HL-60 (cell line): ENCODE results near the gene FOXP2.

ENCODE experiments used
- DNase-seq, 2 experiments: peaks; one replicate each; pipeline ENCODE4 v3.0.0-alpha.2; 2010 to 2020; ENCODE audit warnings: low read depth in 1 of 2, low spot score in 1 of 2
- H3K27ac ChIP-seq: fragments of 250-450 bp; sonication (Bioruptor Pico); replicated peaks from 2 replicates; pipeline ENCODE4 v1.5.1; 2020; ENCODE audit warnings: mild to moderate bottlenecking, moderate library complexity
- H3K27me3 ChIP-seq: fragments of 250-450 bp; sonication (Bioruptor Pico); 2 replicates; pipeline ENCODE4 v1.5.1; 2021; ENCODE audit warnings: mild to moderate bottlenecking, moderate library complexity; ENCODE audit not compliant: insufficient read depth, poor library complexity, severe bottlenecking
- H3K4me3 ChIP-seq: replicated peaks from 2 replicates; pipeline ENCODE4 v1.5.1; 2011; ENCODE audit warnings: mild to moderate bottlenecking, control low read depth, low read length; ENCODE audit not compliant: insufficient read depth
- CTCF ChIP-seq: IDR thresholded peaks from one replicate; pipeline ENCODE4 v1.5.1; 2011; ENCODE audit warnings: low read length, control low read depth, inconsistent platforms; ENCODE audit not compliant: insufficient read depth
- GABPA ChIP-seq: IDR thresholded peaks from 2 replicates; pipeline ENCODE4 v1.6.1; 2012; ENCODE audit warnings: low read depth
- POLR2AphosphoS5 ChIP-seq: IDR thresholded peaks from 2 replicates; pipeline ENCODE4 v1.6.1; 2012; ENCODE audit warnings: low read depth
- REST ChIP-seq: IDR thresholded peaks from 2 replicates; pipeline ENCODE4 v1.6.1; 2012; ENCODE audit warnings: low read depth; ENCODE audit not compliant: insufficient replicate concordance
- SPI1 ChIP-seq: IDR thresholded peaks from 2 replicates; pipeline ENCODE4 v1.6.1; 2012; ENCODE audit warnings: low read depth, mild to moderate bottlenecking, borderline replicate concordance

Gene FOXP2

DNA sequence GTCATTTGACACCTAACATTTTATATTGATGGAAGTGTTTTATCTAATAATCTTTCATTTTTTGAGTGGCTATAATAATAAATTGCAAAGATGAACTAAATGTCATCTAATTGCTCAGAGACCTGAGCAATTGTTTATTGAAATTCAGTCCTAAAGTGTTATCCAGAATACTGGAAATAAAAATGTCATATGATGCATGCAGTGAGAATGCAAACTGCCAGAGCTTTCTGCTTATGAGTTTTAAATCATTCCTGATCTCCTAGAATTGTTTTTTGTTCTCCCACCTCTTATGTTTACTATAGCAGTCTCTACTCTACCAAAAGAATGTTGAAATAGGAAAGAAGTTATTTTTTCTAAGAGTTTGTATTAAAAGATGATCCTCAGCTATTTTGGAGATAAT, 116.7 kb downstream of the FOXP2 start:
- no peak overlapping the region for H3K27ac ChIP-seq
- TF ChIP-seq POLR2AphosphoS5 (no peak), REST (no peak), GABPA (no peak), SPI1 (no peak), CTCF (no peak)
- H3K27me3 ChIP-seq = no peaks in the 10 kb centered on the region
- DNase-seq = no peak
- no peak overlapping the region for H3K4me3 ChIP-seq

GRCh38 chr7:114533131-114533530, 118.5 kb downstream of the FOXP2 start:
- H3K27me3 ChIP-seq = no peaks in the 10 kb centered on the region
- DNase-seq = no peak
- H3K27ac ChIP-seq = no peak overlapping the region
- TF ChIP-seq POLR2AphosphoS5 = no peak
- no peak for TF ChIP-seq REST
- no peak for TF ChIP-seq GABPA
- TF ChIP-seq SPI1 = no peak
- TF ChIP-seq CTCF = no peak
- no peak overlapping the region for H3K4me3 ChIP-seq

- H3K27ac ChIP-seq = no peak overlapping the region
- H3K4me3 ChIP-seq = no peak overlapping the region
- no peak for TF ChIP-seq CTCF
- TF ChIP-seq REST = no peak
- no peak for TF ChIP-seq GABPA
- no peak for TF ChIP-seq SPI1
- no peak for TF ChIP-seq POLR2AphosphoS5
- H3K27me3 ChIP-seq = no peaks in the 10 kb centered on the region
- no peak for DNase-seq
These were observed 120.3 kb downstream of the FOXP2 start for GRCh38 chr7:114534953-114535352.
